Ovary (tissue), 3 donors: ENCODE results near the gene SMIM38.

Experiments
- POLR2A ChIP-seq: fragments of 450-650 bp; IDR thresholded peaks from one replicate; pipeline ENCODE4 v1.6.1; 2017; ENCODE audit warnings: antibody characterized with exemption, mild to moderate bottlenecking, moderate library complexity
- TF ChIP-seq, protein P1 (sequence below), 3 donors: fragments of 450-650 bp in 2 of 3; fragments of 200-600 bp in 1 of 3; IDR thresholded peaks; one replicate each; pipeline versions ENCODE4 v1.5.1 to v1.8.0; 2016 to 2022; ENCODE audit warnings: antibody characterized with exemption in 3 of 3, mild to moderate bottlenecking in 1 of 3
- donor health status: DM: no; HTN: no; CAD: no.

- TF ChIP-seq POLR2A: no peak
- TF ChIP-seq, protein P1, sequence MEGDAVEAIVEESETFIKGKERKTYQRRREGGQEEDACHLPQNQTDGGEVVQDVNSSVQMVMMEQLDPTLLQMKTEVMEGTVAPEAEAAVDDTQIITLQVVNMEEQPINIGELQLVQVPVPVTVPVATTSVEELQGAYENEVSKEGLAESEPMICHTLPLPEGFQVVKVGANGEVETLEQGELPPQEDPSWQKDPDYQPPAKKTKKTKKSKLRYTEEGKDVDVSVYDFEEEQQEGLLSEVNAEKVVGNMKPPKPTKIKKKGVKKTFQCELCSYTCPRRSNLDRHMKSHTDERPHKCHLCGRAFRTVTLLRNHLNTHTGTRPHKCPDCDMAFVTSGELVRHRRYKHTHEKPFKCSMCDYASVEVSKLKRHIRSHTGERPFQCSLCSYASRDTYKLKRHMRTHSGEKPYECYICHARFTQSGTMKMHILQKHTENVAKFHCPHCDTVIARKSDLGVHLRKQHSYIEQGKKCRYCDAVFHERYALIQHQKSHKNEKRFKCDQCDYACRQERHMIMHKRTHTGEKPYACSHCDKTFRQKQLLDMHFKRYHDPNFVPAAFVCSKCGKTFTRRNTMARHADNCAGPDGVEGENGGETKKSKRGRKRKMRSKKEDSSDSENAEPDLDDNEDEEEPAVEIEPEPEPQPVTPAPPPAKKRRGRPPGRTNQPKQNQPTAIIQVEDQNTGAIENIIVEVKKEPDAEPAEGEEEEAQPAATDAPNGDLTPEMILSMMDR (IDR thresholded peaks at IDR 0.05): no peak
Measured at GRCh38 chr11:69133251-69133650, 22.5 kb upstream of the SMIM38 start.
